GM23248 (cell line): Measurements from ENCODE around the gene DMTF1. TPM values are rescaled to one million over a fixed set of nuclear protein-coding genes. Genes with fewer than 3 reads are reported as not detected.

ENCODE experiments used
- DNase-seq: peaks from one replicate; pipeline ENCODE4 v3.0.0-alpha.2; 2015
- H2AFZ ChIP-seq: fragments of 200-600 bp; sonication (generic); 2 replicates; pipeline ENCODE4 v1.6.1; 2016; ENCODE audit warnings: antibody characterized with exemption
- H3F3A ChIP-seq: fragments of 200-600 bp; sonication (generic); 2 replicates; pipeline ENCODE4 v1.6.1; 2016; ENCODE audit warnings: mild to moderate bottlenecking, antibody characterized with exemption, mixed run types; ENCODE audit not compliant: insufficient read depth
- H3K27ac ChIP-seq: fragments of 200-600 bp; sonication (generic); 2 replicates; pipeline ENCODE4 v1.5.1; 2016; ENCODE audit warnings: mild to moderate bottlenecking
- H3K27me3 ChIP-seq: fragments of 200-600 bp; sonication (generic); replicated peaks from 2 replicates; pipeline ENCODE4 v1.6.1; 2016; ENCODE audit warnings: mild to moderate bottlenecking; ENCODE audit not compliant: insufficient read depth
- H3K36me3 ChIP-seq: fragments of 200-600 bp; sonication (generic); 2 replicates; pipeline ENCODE4 v1.6.1; 2016; ENCODE audit warnings: low read depth, mild to moderate bottlenecking
- H3K4me1 ChIP-seq: fragments of 200-600 bp; sonication (generic); 2 replicates; pipeline ENCODE4 v1.6.1; 2016; ENCODE audit warnings: mild to moderate bottlenecking; ENCODE audit not compliant: insufficient read depth
- H3K4me2 ChIP-seq: fragments of 200-600 bp; sonication (generic); one replicate; pipeline ENCODE4 v1.6.1; 2016; ENCODE audit warnings: mild to moderate bottlenecking; ENCODE audit not compliant: unreplicated experiment
- H3K4me3 ChIP-seq: fragments of 200-600 bp; sonication (generic); 2 replicates; pipeline ENCODE4 v1.5.1; 2016; ENCODE audit warnings: mild to moderate bottlenecking
- H3K79me2 ChIP-seq: fragments of 200-600 bp; sonication (generic); 2 replicates; pipeline ENCODE4 v1.6.1; 2016; ENCODE audit warnings: mild to moderate bottlenecking; ENCODE audit not compliant: insufficient read depth
- H3K9ac ChIP-seq: fragments of 200-600 bp; sonication (generic); 2 replicates; pipeline ENCODE4 v1.6.1; 2016; ENCODE audit warnings: mild to moderate bottlenecking
- H3K9me2 ChIP-seq: fragments of 200-600 bp; sonication (generic); 2 replicates; pipeline ENCODE4 v1.6.1; 2016; ENCODE audit warnings: mixed run types, mild to moderate bottlenecking, moderate library complexity; ENCODE audit not compliant: insufficient read depth
- H3K9me3 ChIP-seq: fragments of 200-600 bp; sonication (generic); one replicate; pipeline ENCODE4 v1.6.1; 2017; ENCODE audit warnings: low read depth
- H4K20me1 ChIP-seq: fragments of 200-600 bp; sonication (generic); 2 replicates; pipeline ENCODE4 v1.6.0; 2016; ENCODE audit not compliant: insufficient read depth
- EZH2 ChIP-seq: fragments of 200-600 bp; sonication (generic); IDR thresholded peaks from 2 replicates; pipeline ENCODE4 v1.6.1; 2018; ENCODE audit warnings: antibody characterized with exemption, mild to moderate bottlenecking; ENCODE audit not compliant: insufficient read depth, poor library complexity, severe bottlenecking
- EZH2phosphoT487 ChIP-seq: fragments of 200-600 bp; sonication (generic); IDR thresholded peaks from 2 replicates; pipeline ENCODE4 v1.6.1; 2018; ENCODE audit warnings: antibody characterized with exemption, moderate library complexity, mild to moderate bottlenecking, low read depth; ENCODE audit not compliant: insufficient read depth
- WGBS, 2 experiments: methylation state at CpG; one replicate each; pipeline ENCODE4 v1.1.6; 2015 to 2017; ENCODE audit warnings: low lambda C conversion rate in 2 of 2, low coverage in 1 of 2; ENCODE audit errors: missing lambda C conversion rate in 2 of 2; 5-methylcytosine and 5-hydroxymethylcytosine counted together
- in situ Hi-C: fragments of 300-500 bp; cut with MboI; formaldehyde crosslinking; loops from 2 replicates; pipeline ENCODE4 v1.15.0; 2020
- polyA plus RNA-seq: library from polyadenylated mRNA; unstranded; fragments of >200 nt; fragmentation: Nextera tagmentation; extraction: Ambion mirVana; gene quantifications from 2 replicates; pipeline ENCODE4 v1.2.1, GENCODE V29; 2016
- total RNA-seq: library from RNA; depleted of rRNA; stranded (reverse); fragments of >200 nt; shearing (Covaris generic); gene quantifications from 2 replicates; pipeline ENCODE4 v1.2.3, GENCODE V29; 2014; rRNA removed

The DMTF1 gene
- total RNA-seq, result 28.4 and 93.0 TPM in 2 replicates
- 18.2 and 28.6 TPM in 2 replicates for polyA plus RNA-seq

GRCh38 chr7:87152112-87152896 lies at the start of gene DMTF1:
TSS of gene DMTF1 (plus strand) at chr7:87152453. CDS start at chr7:87164942, 12,489 bp downstream.
- Histone ChIP-seq H3K4me1 (peaks cover 26% of the 10 kb centered on the region), H3K36me3 (no peaks in the 10 kb centered on the region), H3K27ac (peak within 1 kb of the TSS; percentile 98), H3K27me3 (no peaks in the 10 kb centered on the region), H3K4me3 (peak within 1 kb of the TSS; percentile 95), H3K4me2 (peak within 1 kb of the TSS; percentile 99), H3K9ac (peak within 1 kb of the TSS; percentile 99), H3K9me2 (no peaks in the 10 kb centered on the region), H4K20me1 (peaks cover 24% of the 10 kb centered on the region; the same call in 1 of the 2 replicates), H3F3A (peaks cover 37% of the 10 kb centered on the region), H3K9me3 (no peaks in the 10 kb centered on the region), H2AFZ (peak within 1 kb of the TSS; percentile 93), H3K79me2 (peaks cover 45% of the 10 kb centered on the region)
- in situ Hi-C loops, result no loop called here
- peak; percentile 99 for DNase-seq
- TF ChIP-seq EZH2phosphoT487 (no peak), EZH2 (no peak)
- WGBS, 2 experiments, result 0 to 1% methylated on average over 66 to 69 of the region's 71 CpGs

GRCh38 chr7:87105401-87105800 lies 46.9 kb upstream of the DMTF1 start:
- H4K20me1 ChIP-seq, result no peaks in the 10 kb centered on the region
- no peak overlapping the region for H3K27ac ChIP-seq
- no peak overlapping the region for H3K4me2 ChIP-seq
- H3K9me3 ChIP-seq, result no peaks in the 10 kb centered on the region
- H3K4me1 ChIP-seq, result no peaks in the 10 kb centered on the region
- H3K79me2 ChIP-seq, result no peaks in the 10 kb centered on the region
- DNase-seq, result no peak
- TF ChIP-seq EZH2, result no peak
- TF ChIP-seq EZH2phosphoT487, result no peak
- no peaks in the 10 kb centered on the region for H3K9me2 ChIP-seq
- no peaks in the 10 kb centered on the region for H3K27me3 ChIP-seq
- no peak overlapping the region for H3K4me3 ChIP-seq
- in situ Hi-C loops, result no loop called here
- 0 to 26% methylated on average over 1 of the region's 1 CpG for WGBS, 2 experiments
- H3K9ac ChIP-seq, result no peak overlapping the region
- H3K36me3 ChIP-seq, result no peaks in the 10 kb centered on the region
- no peaks in the 10 kb centered on the region for H3F3A ChIP-seq
- H2AFZ ChIP-seq, result no peak overlapping the region

- Histone ChIP-seq H2AFZ (no peak overlapping the region), H3K9me2 (no peaks in the 10 kb centered on the region)
- 29 to 36% methylated on average over 4 of the region's 4 CpGs for WGBS, 2 experiments
Observed at GRCh38 chr7:87106974-87107612, 45.2 kb upstream of the DMTF1 start.

GRCh38 chr7:87107949-87108776 lies 44.1 kb upstream of the DMTF1 start:
- Histone ChIP-seq H4K20me1 (no peaks in the 10 kb centered on the region), H3K9me3 (no peaks in the 10 kb centered on the region), H3F3A (no peaks in the 10 kb centered on the region), H3K4me3 (no peak overlapping the region), H2AFZ (no peak overlapping the region), H3K9ac (no peak overlapping the region), H3K9me2 (no peaks in the 10 kb centered on the region), H3K4me2 (no peak overlapping the region), H3K4me1 (no peaks in the 10 kb centered on the region), H3K79me2 (no peaks in the 10 kb centered on the region), H3K36me3 (no peaks in the 10 kb centered on the region), H3K27me3 (no peaks in the 10 kb centered on the region), H3K27ac (no peak overlapping the region)
- TF ChIP-seq EZH2phosphoT487, result no peak
- TF ChIP-seq EZH2, result no peak
- DNase-seq, result no peak
- in situ Hi-C loops, result no loop called here
- 52% methylated on average over 6 of the region's 6 CpGs for WGBS, 2 experiments

More at GRCh38 chr7:87106974-87107612, 45.2 kb upstream of the DMTF1 start:
- Histone ChIP-seq H3K9me3 (no peaks in the 10 kb centered on the region), H3K4me1 (no peaks in the 10 kb centered on the region), H3K27me3 (no peaks in the 10 kb centered on the region), H3F3A (no peaks in the 10 kb centered on the region), H3K79me2 (no peaks in the 10 kb centered on the region), H3K4me3 (no peak overlapping the region), H4K20me1 (no peaks in the 10 kb centered on the region), H3K4me2 (no peak overlapping the region), H3K9ac (no peak overlapping the region), H3K36me3 (no peaks in the 10 kb centered on the region), H3K27ac (no peak overlapping the region)
- TF ChIP-seq EZH2phosphoT487, result no peak
- no peak for TF ChIP-seq EZH2
- in situ Hi-C loops, result no loop called here
- no peak for DNase-seq
